Parathyroid adenoma (tissue), 2 donors: ENCODE data around the gene ZCCHC7.
"Not testable (repeated sequence)": the region's sequence is repeated elsewhere in the genome, so short reads cannot be mapped to it uniquely, and the experiment has no call there.

Source experiments
- H2AFZ ChIP-seq: fragments of 300-600 bp; sonication (generic); one replicate; pipeline ENCODE4 v1.7.0; 2017; ENCODE audit warnings: antibody characterized with exemption, mild to moderate bottlenecking
- H3K27ac ChIP-seq: fragments of 300-600 bp; sonication (generic); one replicate; pipeline ENCODE4 v1.7.0; 2017
- H3K27me3 ChIP-seq: fragments of 300-600 bp; sonication (generic); one replicate; pipeline ENCODE4 v1.7.0; 2017; ENCODE audit warnings: low read length; ENCODE audit not compliant: control insufficient read depth, insufficient read depth
- H3K36me3 ChIP-seq: fragments of 300-600 bp; sonication (generic); one replicate; pipeline ENCODE4 v1.7.0; 2017; ENCODE audit warnings: low read length; ENCODE audit not compliant: control insufficient read depth, insufficient read depth
- H3K4me1 ChIP-seq: fragments of 300-600 bp; sonication (generic); one replicate; pipeline ENCODE4 v1.7.0; 2017; ENCODE audit warnings: control low read depth
- H3K4me2 ChIP-seq: fragments of 300-600 bp; sonication (generic); one replicate; pipeline ENCODE4 v1.7.0; 2017; ENCODE audit warnings: low read length
- H3K4me3 ChIP-seq: fragments of 300-600 bp; sonication (generic); one replicate; pipeline ENCODE4 v1.7.0; 2017; ENCODE audit warnings: low read depth, low read length
- H3K79me2 ChIP-seq: fragments of 300-600 bp; sonication (generic); one replicate; pipeline ENCODE4 v1.7.0; 2017; ENCODE audit warnings: control low read depth
- H3K9ac ChIP-seq: fragments of 300-600 bp; sonication (generic); one replicate; pipeline ENCODE4 v1.7.0; 2017; ENCODE audit warnings: mild to moderate bottlenecking
- H3K9me3 ChIP-seq: fragments of 300-600 bp; sonication (generic); one replicate; pipeline ENCODE4 v1.7.0; 2017; ENCODE audit warnings: low read length; ENCODE audit not compliant: control insufficient read depth
- TF ChIP-seq, protein P1 (sequence below): fragments of 300-600 bp; sonication (generic); IDR thresholded peaks from one replicate; pipeline ENCODE4 v1.7.0; 2017; ENCODE audit warnings: antibody characterized with exemption, mild to moderate bottlenecking
- donor health status: primary hyperparathyroidism.

ZCCHC7 gene

GRCh38 chr9:37083654-37084053 lies 36.7 kb upstream of the ZCCHC7 start:
- TF ChIP-seq, protein P1, sequence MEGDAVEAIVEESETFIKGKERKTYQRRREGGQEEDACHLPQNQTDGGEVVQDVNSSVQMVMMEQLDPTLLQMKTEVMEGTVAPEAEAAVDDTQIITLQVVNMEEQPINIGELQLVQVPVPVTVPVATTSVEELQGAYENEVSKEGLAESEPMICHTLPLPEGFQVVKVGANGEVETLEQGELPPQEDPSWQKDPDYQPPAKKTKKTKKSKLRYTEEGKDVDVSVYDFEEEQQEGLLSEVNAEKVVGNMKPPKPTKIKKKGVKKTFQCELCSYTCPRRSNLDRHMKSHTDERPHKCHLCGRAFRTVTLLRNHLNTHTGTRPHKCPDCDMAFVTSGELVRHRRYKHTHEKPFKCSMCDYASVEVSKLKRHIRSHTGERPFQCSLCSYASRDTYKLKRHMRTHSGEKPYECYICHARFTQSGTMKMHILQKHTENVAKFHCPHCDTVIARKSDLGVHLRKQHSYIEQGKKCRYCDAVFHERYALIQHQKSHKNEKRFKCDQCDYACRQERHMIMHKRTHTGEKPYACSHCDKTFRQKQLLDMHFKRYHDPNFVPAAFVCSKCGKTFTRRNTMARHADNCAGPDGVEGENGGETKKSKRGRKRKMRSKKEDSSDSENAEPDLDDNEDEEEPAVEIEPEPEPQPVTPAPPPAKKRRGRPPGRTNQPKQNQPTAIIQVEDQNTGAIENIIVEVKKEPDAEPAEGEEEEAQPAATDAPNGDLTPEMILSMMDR: no peak
- no peaks in the 10 kb centered on the region for H3K36me3 ChIP-seq

GRCh38 chr9:37085233-37085632 lies 35.1 kb upstream of the ZCCHC7 start:
- Histone ChIP-seq H3K79me2 (no peaks in the 10 kb centered on the region), H3K36me3 (no peaks in the 10 kb centered on the region), H3K9me3 (no peaks in the 10 kb centered on the region), H3K4me2 (no peak overlapping the region), H3K4me1 (peaks cover 2% of the 10 kb centered on the region), H3K9ac (no peak overlapping the region), H3K4me3 (no peak overlapping the region), H3K27ac (peak overlapping the region; percentile 47), H3K27me3 (no peaks in the 10 kb centered on the region), H2AFZ (no peak overlapping the region)
- TF ChIP-seq, protein P1: no peak

More at GRCh38 chr9:37083654-37084053, 36.7 kb upstream of the ZCCHC7 start:
- Histone ChIP-seq H3K9me3 (no peaks in the 10 kb centered on the region), H3K79me2 (no peaks in the 10 kb centered on the region), H2AFZ (no peak overlapping the region), H3K4me2 (no peak overlapping the region), H3K27ac (no peak overlapping the region), H3K27me3 (no peaks in the 10 kb centered on the region), H3K4me1 (peaks cover 2% of the 10 kb centered on the region), H3K9ac (no peak overlapping the region), H3K4me3 (no peak overlapping the region)

GRCh38 chr9:37092714-37093295 lies 27.6 kb upstream of the ZCCHC7 start:
- H3K9ac ChIP-seq, H3K4me2 ChIP-seq, H2AFZ ChIP-seq, H3K9me3 ChIP-seq, H3K79me2 ChIP-seq, H3K27ac ChIP-seq, H3K27me3 ChIP-seq, H3K4me1 ChIP-seq, H3K4me3 ChIP-seq, H3K36me3 ChIP-seq: not testable (repeated sequence)

DNA sequence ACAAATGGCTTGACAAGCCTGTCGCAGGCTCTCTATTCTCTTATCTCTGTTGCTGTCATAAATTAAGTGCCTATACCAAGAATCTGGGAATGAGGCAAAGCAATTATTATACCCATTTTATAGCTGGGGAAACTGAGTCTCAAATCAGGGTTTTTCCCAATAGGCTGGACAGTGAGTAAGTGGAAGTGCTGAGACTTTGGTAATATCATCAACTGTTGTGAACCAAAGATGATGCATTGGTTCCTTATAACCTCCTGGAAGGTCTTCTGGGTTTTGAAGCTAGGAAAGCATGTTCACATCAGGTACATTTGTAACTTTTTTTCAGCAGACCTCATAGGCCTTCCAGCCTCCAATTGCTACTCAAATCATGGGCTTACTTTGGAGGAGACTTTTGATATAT lies 25.6 kb upstream of the ZCCHC7 start:
- H3K4me1 ChIP-seq: no peaks in the 10 kb centered on the region
- H3K27ac ChIP-seq: no peak overlapping the region
- no peaks in the 10 kb centered on the region for H3K36me3 ChIP-seq
- H2AFZ ChIP-seq: no peak overlapping the region
- no peaks in the 10 kb centered on the region for H3K79me2 ChIP-seq
- no peaks in the 10 kb centered on the region for H3K27me3 ChIP-seq
- no peaks in the 10 kb centered on the region for H3K9me3 ChIP-seq
- no peak overlapping the region for H3K9ac ChIP-seq
- TF ChIP-seq, protein P1: no peak
- H3K4me3 ChIP-seq: no peak overlapping the region
- H3K4me2 ChIP-seq: no peak overlapping the region

- Histone ChIP-seq H3K4me3 (no peak overlapping the region), H3K27me3 (no peaks in the 10 kb centered on the region), H3K9me3 (no peaks in the 10 kb centered on the region), H3K4me2 (no peak overlapping the region), H2AFZ (no peak overlapping the region), H3K79me2 (no peaks in the 10 kb centered on the region), H3K4me1 (no peaks in the 10 kb centered on the region), H3K27ac (no peak overlapping the region), H3K9ac (no peak overlapping the region), H3K36me3 (no peaks in the 10 kb centered on the region)
- TF ChIP-seq, protein P1: no peak
Measured at GRCh38 chr9:37096628-37097027, 23.7 kb upstream of the ZCCHC7 start.
